OCI-LY3 (cell line): ENCODE measurements around the gene CDKN2B.

Source experiments
- EZH2phosphoT487 ChIP-seq: fragments of 200-600 bp; shearing (Covaris generic); IDR thresholded peaks from 2 replicates; pipeline ENCODE4 v1.6.1; 2018; ENCODE audit warnings: antibody characterized with exemption, mixed run types, low read depth
- TF ChIP-seq, protein P1 (sequence below): fragments of 200-600, 300-600 bp; sonication (generic); IDR thresholded peaks from 2 replicates; pipeline ENCODE4 v1.5.1; 2014; ENCODE audit warnings: antibody characterized with exemption, low read length, low read depth

DNA sequence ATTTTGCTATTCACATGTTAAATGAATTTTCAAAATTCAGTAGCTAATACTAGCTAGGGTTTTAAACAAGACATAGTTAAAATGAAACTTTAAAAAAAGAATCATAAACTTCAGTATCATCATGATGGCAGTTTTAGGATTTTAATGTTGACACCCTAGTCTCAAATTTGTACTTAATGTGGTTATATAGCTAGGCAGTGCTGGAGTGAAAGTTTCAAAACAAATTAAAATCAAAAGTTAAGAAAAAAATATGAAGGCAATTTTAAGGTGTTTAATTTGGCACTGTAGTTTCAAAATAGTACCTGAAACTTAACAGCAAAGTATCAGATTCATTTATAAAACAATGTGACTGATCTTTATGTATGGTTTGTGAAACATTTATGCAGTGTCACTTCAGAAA lies 19.3 kb upstream of the CDKN2B start:
- TF ChIP-seq, protein P1, sequence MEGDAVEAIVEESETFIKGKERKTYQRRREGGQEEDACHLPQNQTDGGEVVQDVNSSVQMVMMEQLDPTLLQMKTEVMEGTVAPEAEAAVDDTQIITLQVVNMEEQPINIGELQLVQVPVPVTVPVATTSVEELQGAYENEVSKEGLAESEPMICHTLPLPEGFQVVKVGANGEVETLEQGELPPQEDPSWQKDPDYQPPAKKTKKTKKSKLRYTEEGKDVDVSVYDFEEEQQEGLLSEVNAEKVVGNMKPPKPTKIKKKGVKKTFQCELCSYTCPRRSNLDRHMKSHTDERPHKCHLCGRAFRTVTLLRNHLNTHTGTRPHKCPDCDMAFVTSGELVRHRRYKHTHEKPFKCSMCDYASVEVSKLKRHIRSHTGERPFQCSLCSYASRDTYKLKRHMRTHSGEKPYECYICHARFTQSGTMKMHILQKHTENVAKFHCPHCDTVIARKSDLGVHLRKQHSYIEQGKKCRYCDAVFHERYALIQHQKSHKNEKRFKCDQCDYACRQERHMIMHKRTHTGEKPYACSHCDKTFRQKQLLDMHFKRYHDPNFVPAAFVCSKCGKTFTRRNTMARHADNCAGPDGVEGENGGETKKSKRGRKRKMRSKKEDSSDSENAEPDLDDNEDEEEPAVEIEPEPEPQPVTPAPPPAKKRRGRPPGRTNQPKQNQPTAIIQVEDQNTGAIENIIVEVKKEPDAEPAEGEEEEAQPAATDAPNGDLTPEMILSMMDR, result no peak
- TF ChIP-seq EZH2phosphoT487, result no peak
